Measurements from ENCODE around the gene BCAP29. TPM values are rescaled to one million over a fixed set of nuclear protein-coding genes. Genes with fewer than 3 reads are reported as not detected.

Gene BCAP29
- total RNA-seq, 1 donor = 43.1 TPM

DNA sequence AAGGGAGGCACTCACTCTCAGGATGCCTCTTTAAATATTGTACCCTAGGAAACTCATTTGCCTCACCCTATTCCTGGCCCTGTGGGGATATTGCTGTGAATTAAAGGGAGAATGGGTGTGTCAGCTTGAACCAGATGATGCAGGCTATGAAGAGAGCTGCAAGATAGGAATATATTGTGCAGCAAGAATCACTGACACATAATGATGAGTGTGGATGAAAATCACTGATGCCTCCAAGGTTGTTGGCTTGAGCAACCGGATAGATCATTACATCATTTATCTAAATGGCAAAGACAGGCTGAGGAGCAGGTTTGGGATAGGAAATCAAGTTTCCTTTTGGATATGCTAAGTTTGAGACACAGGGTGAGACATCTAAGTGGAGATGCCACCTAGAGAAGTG is 86.7 kb downstream of the BCAP29 start:
- H3K4me2 ChIP-seq (ENCODE audit: insufficient read depth, low read length) = no peak overlapping the region
- TF ChIP-seq, protein P1, sequence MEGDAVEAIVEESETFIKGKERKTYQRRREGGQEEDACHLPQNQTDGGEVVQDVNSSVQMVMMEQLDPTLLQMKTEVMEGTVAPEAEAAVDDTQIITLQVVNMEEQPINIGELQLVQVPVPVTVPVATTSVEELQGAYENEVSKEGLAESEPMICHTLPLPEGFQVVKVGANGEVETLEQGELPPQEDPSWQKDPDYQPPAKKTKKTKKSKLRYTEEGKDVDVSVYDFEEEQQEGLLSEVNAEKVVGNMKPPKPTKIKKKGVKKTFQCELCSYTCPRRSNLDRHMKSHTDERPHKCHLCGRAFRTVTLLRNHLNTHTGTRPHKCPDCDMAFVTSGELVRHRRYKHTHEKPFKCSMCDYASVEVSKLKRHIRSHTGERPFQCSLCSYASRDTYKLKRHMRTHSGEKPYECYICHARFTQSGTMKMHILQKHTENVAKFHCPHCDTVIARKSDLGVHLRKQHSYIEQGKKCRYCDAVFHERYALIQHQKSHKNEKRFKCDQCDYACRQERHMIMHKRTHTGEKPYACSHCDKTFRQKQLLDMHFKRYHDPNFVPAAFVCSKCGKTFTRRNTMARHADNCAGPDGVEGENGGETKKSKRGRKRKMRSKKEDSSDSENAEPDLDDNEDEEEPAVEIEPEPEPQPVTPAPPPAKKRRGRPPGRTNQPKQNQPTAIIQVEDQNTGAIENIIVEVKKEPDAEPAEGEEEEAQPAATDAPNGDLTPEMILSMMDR (IDR thresholded peaks at IDR 0.05; ENCODE audit: extremely low read depth, low read depth, low read length) = no peak
- peaks cover 10% of the 10 kb centered on the region for H3K27me3 ChIP-seq (ENCODE audit: insufficient read depth, low read length)
- DNase-seq (ENCODE audit: insufficient read length, low spot score, missing footprints) = no peak
- H4K20me1 ChIP-seq (ENCODE audit: insufficient read depth, low read length) = no peaks in the 10 kb centered on the region
- H3K79me2 ChIP-seq (ENCODE audit: insufficient read depth, low read length) = no peaks in the 10 kb centered on the region
- no peak overlapping the region for H3K27ac ChIP-seq (ENCODE audit: low read depth, low read length)
- H3K36me3 ChIP-seq (ENCODE audit: insufficient read depth, low read length) = no peaks in the 10 kb centered on the region
- H3K9me3 ChIP-seq (ENCODE audit: low read depth, low read length) = no peaks in the 10 kb centered on the region
- H3K4me3 ChIP-seq (ENCODE audit: insufficient read depth, low read length) = no peak overlapping the region
- peaks cover 3% of the 10 kb centered on the region for H3K4me1 ChIP-seq (ENCODE audit: insufficient read depth, low read length)
- H2AFZ ChIP-seq (ENCODE audit: low read length) = no peak overlapping the region

GRCh38 chr7:107667341-107667740 is 87.3 kb downstream of the BCAP29 start:
- no peaks in the 10 kb centered on the region for H4K20me1 ChIP-seq (ENCODE audit: insufficient read depth, low read length)
- H3K4me3 ChIP-seq (ENCODE audit: insufficient read depth, low read length) = no peak overlapping the region
- no peaks in the 10 kb centered on the region for H3K4me1 ChIP-seq (ENCODE audit: insufficient read depth, low read length)
- H3K4me2 ChIP-seq (ENCODE audit: insufficient read depth, low read length) = no peak overlapping the region
- H3K27me3 ChIP-seq (ENCODE audit: insufficient read depth, low read length) = peaks cover 5% of the 10 kb centered on the region
- TF ChIP-seq, protein P1 (IDR thresholded peaks at IDR 0.05; ENCODE audit: extremely low read depth, low read depth, low read length) = no peak
- H3K27ac ChIP-seq (ENCODE audit: low read depth, low read length) = no peak overlapping the region
- H3K36me3 ChIP-seq (ENCODE audit: insufficient read depth, low read length) = no peaks in the 10 kb centered on the region
- H2AFZ ChIP-seq (ENCODE audit: low read length) = no peak overlapping the region
- DNase-seq (ENCODE audit: insufficient read length, low spot score, missing footprints) = no peak
- no peaks in the 10 kb centered on the region for H3K9me3 ChIP-seq (ENCODE audit: low read depth, low read length)
- H3K79me2 ChIP-seq (ENCODE audit: insufficient read depth, low read length) = no peaks in the 10 kb centered on the region

- no peaks in the 10 kb centered on the region for H3K79me2 ChIP-seq (ENCODE audit: insufficient read depth, low read length)
- H3K4me2 ChIP-seq (ENCODE audit: insufficient read depth, low read length) = no peak overlapping the region
- TF ChIP-seq, protein P1 (IDR thresholded peaks at IDR 0.05; ENCODE audit: extremely low read depth, low read depth, low read length) = no peak
- no peak overlapping the region for H3K27ac ChIP-seq (ENCODE audit: low read depth, low read length)
- DNase-seq (ENCODE audit: insufficient read length, low spot score, missing footprints) = no peak
- no peaks in the 10 kb centered on the region for H3K36me3 ChIP-seq (ENCODE audit: insufficient read depth, low read length)
- no peaks in the 10 kb centered on the region for H3K27me3 ChIP-seq (ENCODE audit: insufficient read depth, low read length)
- no peaks in the 10 kb centered on the region for H4K20me1 ChIP-seq (ENCODE audit: insufficient read depth, low read length)
- no peaks in the 10 kb centered on the region for H3K4me1 ChIP-seq (ENCODE audit: insufficient read depth, low read length)
- no peak overlapping the region for H3K4me3 ChIP-seq (ENCODE audit: insufficient read depth, low read length)
- no peaks in the 10 kb centered on the region for H3K9me3 ChIP-seq (ENCODE audit: low read depth, low read length)
- no peak overlapping the region for H2AFZ ChIP-seq (ENCODE audit: low read length)
Measured at GRCh38 chr7:107668296-107668695, 88.2 kb downstream of the BCAP29 start.

Small RNA genes lying within 50 kb of the gene (small RNA-seq; reads per million reads assigned to genes)
- not detected for gene BANF1P5
- not detected for gene RF01233

Other genes starting within 250 kb of the BCAP29 start
- gene GPR22, start 110.2 kb upstream of the BCAP29 start, total RNA-seq = not detected in 2 replicates
- gene COG5, start 16.3 kb upstream of the BCAP29 start, total RNA-seq = 29.7 and 51.0 TPM in 2 replicates
- 5.4 and 8.5 TPM in 2 replicates for gene DUS4L, start 16.3 kb upstream of the BCAP29 start, total RNA-seq
- gene SLC26A4, start 80.6 kb downstream of the BCAP29 start, total RNA-seq = 0.36 and 0.59 TPM in 2 replicates
- 25.7 and 32.7 TPM in 2 replicates for gene CBLL1, start 163.9 kb downstream of the BCAP29 start, total RNA-seq
- gene SLC26A3, start 223.0 kb downstream of the BCAP29 start, total RNA-seq = not detected in 2 replicates